ENCODE data around the gene TP53INP2. TPM values are rescaled to one million over a fixed set of nuclear protein-coding genes. Genes with fewer than 3 reads are reported as not detected.

The TP53INP2 gene
- total RNA-seq, 1 experiment from 2014 or later, result 4.9 TPM

- BruUV-seq (replicated peaks), result no TSS peak
- no peaks in the 10 kb centered on the region for H4K20me1 ChIP-seq (ENCODE audit: insufficient read depth)
- no peak overlapping the region for H3K4me2 ChIP-seq
- H3K27ac ChIP-seq, result no peak overlapping the region
- H3K4me1 ChIP-seq (replicated peaks; ENCODE audit: insufficient read depth), result no peaks in the 10 kb centered on the region
- no peak overlapping the region for H3K4me3 ChIP-seq
- no peaks in the 10 kb centered on the region for H3K9me2 ChIP-seq (ENCODE audit: insufficient read depth)
- no peaks in the 10 kb centered on the region for H3K79me2 ChIP-seq (ENCODE audit: low read depth)
- H3K27me3 ChIP-seq (ENCODE audit: insufficient read depth, low read depth), result no peaks in the 10 kb centered on the region
- ChIA-PET CTCF (no interaction called here), POLR2A (ENCODE audit: unreplicated experiment) (no interaction called here)
- H2AFZ ChIP-seq, result no peak overlapping the region
- peaks cover 2% of the 10 kb centered on the region; the same call in 1 of the 2 replicates for H3K36me3 ChIP-seq (ENCODE audit: low read depth)
- intact Hi-C loops (cut with micrococcal nuclease; ENCODE audit: unreplicated experiment), result no loop called here
- H3K9me3 ChIP-seq (ENCODE audit: insufficient read depth, low read depth), result no peaks in the 10 kb centered on the region
- TF ChIP-seq CTCF (conservative IDR thresholded peaks at IDR 0.05) (no peak), EZH2 (IDR thresholded peaks at IDR 0.05; ENCODE audit: low read depth) (no peak)
- DNase-seq, result no peak
- no peaks in the 10 kb centered on the region for H3F3A ChIP-seq (ENCODE audit: insufficient read depth, low read depth)
Measured at GRCh38 chr20:34744340-34744739, 40.2 kb downstream of the TP53INP2 start.

GRCh38 chr20:34744847-34745246 lies 40.7 kb downstream of the TP53INP2 start:
- Histone ChIP-seq H3K4me1 (replicated peaks; ENCODE audit: insufficient read depth) (no peaks in the 10 kb centered on the region), H3K9me2 (ENCODE audit: insufficient read depth) (no peaks in the 10 kb centered on the region), H3F3A (ENCODE audit: insufficient read depth, low read depth) (no peaks in the 10 kb centered on the region), H3K9me3 (ENCODE audit: insufficient read depth, low read depth) (no peaks in the 10 kb centered on the region), H3K36me3 (ENCODE audit: low read depth) (peaks cover 7% of the 10 kb centered on the region; the same call in 1 of the 2 replicates), H3K4me2 (no peak overlapping the region), H3K27ac (no peak overlapping the region), H3K4me3 (no peak overlapping the region), H3K27me3 (ENCODE audit: insufficient read depth, low read depth) (no peaks in the 10 kb centered on the region), H4K20me1 (ENCODE audit: insufficient read depth) (no peaks in the 10 kb centered on the region), H2AFZ (no peak overlapping the region), H3K79me2 (ENCODE audit: low read depth) (no peaks in the 10 kb centered on the region)
- intact Hi-C loops (cut with micrococcal nuclease; ENCODE audit: unreplicated experiment), result no loop called here
- DNase-seq, result no peak
- CTCF ChIA-PET, result no interaction called here
- no peak for TF ChIP-seq CTCF (conservative IDR thresholded peaks at IDR 0.05)
- TF ChIP-seq EZH2 (IDR thresholded peaks at IDR 0.05; ENCODE audit: low read depth), result no peak
- POLR2A ChIA-PET (ENCODE audit: unreplicated experiment), result no interaction called here
- BruUV-seq (replicated peaks), result no TSS peak

GRCh38 chr20:34746674-34747073 lies 42.5 kb downstream of the TP53INP2 start:
- no peaks in the 10 kb centered on the region for H3K9me2 ChIP-seq (ENCODE audit: insufficient read depth)
- no peak for DNase-seq
- no peak overlapping the region for H3K4me3 ChIP-seq
- H3K4me1 ChIP-seq (replicated peaks; ENCODE audit: insufficient read depth), result no peaks in the 10 kb centered on the region
- no peaks in the 10 kb centered on the region for H3K9me3 ChIP-seq (ENCODE audit: insufficient read depth, low read depth)
- H3K4me2 ChIP-seq, result no peak overlapping the region
- no peaks in the 10 kb centered on the region for H3K79me2 ChIP-seq (ENCODE audit: low read depth)
- H2AFZ ChIP-seq, result no peak overlapping the region
- no peaks in the 10 kb centered on the region for H4K20me1 ChIP-seq (ENCODE audit: insufficient read depth)
- POLR2A ChIA-PET (ENCODE audit: unreplicated experiment), result no interaction called here
- no peaks in the 10 kb centered on the region for H3K27me3 ChIP-seq (ENCODE audit: insufficient read depth, low read depth)
- intact Hi-C loops (cut with micrococcal nuclease; ENCODE audit: unreplicated experiment), result no loop called here
- no peak for TF ChIP-seq CTCF (conservative IDR thresholded peaks at IDR 0.05)
- TF ChIP-seq EZH2 (IDR thresholded peaks at IDR 0.05; ENCODE audit: low read depth), result no peak
- no peaks in the 10 kb centered on the region for H3F3A ChIP-seq (ENCODE audit: insufficient read depth, low read depth)
- no peak overlapping the region for H3K27ac ChIP-seq
- peaks cover 8% of the 10 kb centered on the region for H3K36me3 ChIP-seq (ENCODE audit: low read depth)
- no TSS peak for BruUV-seq (replicated peaks)
- CTCF ChIA-PET, result interaction anchor here (0.6 to 0.7 kb wide), 2 partner anchors 20 to 167 kb away, joined by 3 to 5 read pairs; no protein-coding TSS in a partner anchor

Measured in PC-9 (cell line).